ENCODE data around the gene MOB3A.
"Not testable (repeated sequence)": the region's sequence is repeated elsewhere in the genome, so short reads cannot be mapped to it uniquely, and the experiment has no call there.

MOB3A gene

DNA sequence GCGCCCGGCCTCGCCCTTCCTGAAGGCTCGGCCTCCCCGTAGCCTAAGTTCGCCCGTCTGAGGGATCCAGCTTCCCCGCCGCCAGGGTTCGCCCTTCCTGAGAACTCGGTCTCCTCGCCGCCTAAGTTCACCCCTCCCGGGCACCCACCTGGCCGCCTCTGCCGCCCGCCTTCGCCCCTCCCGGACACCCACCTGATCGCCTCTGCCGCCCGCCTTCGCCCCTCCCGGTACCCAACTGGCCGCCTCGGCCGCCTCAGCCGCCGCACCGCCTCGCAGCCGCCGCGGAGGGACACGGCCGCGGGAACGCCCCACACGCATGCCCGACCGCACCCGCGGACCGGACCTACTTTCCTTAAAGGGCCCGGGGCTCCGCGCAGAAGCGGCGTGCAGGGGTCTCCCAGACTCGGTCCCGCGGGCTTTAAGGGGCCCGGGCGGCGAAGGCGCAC is at the start of gene MOB3A:
MOB3A (minus strand) TSS at position 293 of the 446 bp plus-strand sequence. CDS start 17,766 bp downstream, outside the sequence.
- DNase-seq: peak; percentile 88

DNA sequence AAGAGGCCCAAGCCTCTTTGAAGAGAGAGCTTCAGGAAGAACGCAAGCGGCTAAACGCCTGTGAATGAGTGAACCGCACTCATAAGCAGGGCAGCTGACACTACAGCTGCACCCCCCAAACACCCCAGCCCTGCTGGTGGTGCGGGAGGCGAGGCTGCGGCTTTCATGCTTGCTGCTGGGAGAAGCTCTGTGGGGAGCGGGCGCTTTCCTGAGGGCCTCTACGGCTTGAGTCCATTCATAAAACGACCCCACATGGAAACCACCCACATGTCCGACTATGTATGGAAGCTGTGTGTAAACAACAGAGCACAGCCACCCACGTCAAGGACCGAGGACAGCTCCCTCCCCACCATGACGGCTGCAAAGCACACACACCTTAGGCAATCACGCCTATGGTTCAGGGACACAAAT is 49.7 kb upstream of the MOB3A start:
- no peak for DNase-seq

DNA sequence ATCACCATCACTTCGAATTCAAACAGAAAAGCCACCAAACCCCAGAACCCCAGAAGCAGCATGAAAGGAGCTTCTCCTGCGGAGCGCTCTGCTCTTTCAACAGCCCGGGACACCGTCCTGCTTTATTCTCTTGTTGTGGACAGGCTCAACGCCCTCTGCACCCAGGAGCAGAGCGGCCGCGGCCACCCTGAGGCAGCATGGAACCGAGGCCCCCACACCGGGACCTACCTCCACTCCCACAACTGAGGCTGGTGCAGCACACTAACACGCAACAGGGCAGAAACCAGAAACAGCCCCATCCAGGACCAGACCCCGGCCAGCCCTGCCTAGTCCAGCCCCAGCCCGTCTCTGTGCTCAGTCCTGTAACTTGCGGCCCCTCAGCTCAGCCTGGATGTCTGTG is 48.1 kb upstream of the MOB3A start:
- DNase-seq: no peak

DNA sequence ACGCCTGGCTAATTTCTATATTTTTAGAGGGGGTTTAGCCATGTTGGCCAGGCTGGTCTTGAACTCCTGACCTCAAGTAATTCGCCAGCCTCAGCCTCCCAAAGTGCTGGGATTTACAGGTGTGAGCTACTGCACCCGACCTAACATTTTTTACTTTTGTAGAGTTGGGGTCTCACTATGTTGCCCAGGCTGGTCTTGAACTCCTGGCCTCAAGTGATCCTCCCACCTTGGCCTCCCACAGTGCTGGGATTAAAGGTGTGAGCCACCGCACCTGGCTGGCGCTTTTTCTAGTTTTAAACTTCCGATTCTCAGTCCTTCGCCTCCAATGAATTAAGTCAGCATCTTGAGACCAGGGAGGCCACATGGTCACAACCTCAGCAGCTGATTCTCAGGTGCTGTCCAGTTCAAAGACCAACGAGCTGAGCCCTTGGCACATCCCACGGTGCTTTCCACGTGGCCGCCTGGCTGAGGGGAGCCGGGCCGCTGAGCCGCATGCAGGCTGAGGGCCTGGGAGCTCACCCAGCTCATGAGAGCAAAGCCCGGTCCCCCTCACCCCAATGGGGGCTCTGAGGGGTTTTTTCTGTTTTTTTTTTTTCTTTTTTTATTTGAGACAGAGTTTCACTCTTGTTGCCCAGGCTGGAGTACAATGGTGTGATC is 46.2 kb upstream of the MOB3A start:
- no peak for DNase-seq

DNA sequence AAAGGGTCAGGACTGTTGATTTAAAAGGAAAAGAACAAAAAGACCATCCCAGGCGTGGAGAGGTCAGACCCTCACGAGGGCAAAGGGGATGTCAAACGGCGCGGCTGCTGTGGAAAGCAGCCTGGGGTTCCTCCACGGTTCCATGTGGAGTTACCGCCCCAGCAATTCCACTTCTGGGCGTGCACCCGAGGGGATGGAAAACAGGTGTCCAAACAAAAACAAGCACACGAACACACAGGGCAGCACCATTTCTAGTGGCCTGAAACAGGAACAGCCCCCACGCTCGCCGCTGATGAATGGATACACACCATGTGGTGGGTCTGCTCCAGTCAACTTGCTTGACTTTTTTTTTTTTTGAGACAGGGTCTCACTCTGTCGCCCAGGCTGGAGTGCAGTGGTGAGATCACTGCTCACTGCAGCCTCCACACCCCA is 44.0 kb upstream of the MOB3A start:
- DNase-seq: no peak

DNA sequence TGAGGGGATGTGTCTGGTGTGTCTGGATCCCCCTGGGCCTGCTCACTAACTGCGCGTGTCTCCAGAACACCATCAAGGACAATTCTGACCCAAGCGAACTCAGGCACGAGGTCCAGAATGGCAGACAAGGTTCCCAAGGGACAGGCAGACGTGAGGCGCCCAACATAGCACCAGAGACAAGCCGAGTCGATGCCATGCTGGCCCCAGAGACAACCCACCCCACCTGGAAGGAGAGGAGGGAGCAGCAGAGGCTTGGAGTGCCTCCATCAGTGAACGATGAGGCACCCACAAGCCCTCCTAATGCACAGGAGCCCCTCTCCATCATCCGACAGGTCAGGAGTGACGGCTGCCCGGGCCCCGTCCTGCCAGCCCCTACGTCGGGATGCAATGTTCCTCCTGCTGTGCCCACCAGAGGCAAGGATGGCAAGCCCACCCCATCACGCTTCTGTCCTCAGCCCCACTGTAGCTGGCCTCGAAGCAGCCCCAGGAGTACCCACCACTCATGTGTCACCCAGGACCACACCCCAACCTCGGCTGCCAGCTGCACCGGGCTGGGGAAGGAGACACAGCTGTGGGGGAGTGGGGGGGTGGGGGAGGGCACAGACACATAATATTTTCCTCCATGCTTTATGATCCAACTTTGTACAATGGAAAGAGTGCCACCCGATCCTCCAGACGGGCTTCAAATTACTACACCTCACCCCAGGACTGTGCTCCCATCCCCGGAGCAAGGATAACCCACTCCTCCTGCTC is 43.4 kb upstream of the MOB3A start:
- DNase-seq: no peak

DNA sequence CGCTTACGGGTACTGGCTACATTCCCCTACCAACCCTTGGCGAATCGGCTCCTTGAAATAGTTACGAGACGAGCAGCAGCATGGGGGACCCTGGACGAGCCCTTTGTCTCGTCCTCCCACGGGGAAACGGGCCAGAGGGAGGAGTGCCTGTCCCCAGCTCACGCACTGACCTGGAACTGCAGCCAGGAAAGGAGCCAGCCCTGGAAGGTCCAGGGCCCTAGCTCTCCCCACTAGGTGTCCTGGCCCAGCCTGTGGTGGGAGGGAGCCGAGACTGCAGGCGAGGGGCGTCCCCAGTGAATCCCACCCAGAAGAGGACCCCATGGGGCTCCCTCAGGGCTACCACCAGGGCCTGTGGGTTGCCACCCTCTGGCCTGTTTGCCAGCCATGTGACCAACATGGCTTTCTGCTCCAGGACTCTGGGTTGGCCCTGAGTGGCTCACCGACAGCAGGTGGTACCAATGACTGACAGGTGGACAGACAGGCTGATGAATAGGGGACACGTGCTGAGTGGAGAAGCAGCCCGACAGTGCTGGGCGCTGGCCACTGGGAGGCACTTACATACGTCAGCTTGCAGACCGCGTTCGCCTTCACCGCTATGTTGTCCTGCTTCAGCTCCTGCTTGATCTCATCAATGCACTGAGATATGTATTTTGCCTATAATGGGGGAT is 42.1 kb upstream of the MOB3A start:
- no peak for DNase-seq

DNA sequence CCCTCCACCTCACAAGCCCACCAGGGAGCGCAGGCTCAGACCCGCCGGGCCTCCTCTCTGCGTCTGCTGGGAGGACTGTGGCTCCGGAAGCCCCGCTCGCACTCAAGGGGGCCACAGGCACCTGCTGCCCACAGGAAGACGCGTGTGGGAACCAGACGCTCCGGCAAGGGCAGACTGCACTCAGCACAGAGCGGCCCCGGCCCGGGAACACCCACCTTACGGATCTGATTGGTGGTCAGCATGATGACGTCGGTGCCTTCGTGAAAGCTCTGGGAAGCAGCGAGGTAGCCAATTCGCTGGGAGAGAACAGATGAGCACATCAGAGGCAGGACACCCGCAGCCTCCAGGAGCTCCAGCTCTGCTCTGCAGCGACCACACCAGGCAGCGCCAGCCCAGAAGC is 40.7 kb upstream of the MOB3A start:
- no peak for DNase-seq

DNA sequence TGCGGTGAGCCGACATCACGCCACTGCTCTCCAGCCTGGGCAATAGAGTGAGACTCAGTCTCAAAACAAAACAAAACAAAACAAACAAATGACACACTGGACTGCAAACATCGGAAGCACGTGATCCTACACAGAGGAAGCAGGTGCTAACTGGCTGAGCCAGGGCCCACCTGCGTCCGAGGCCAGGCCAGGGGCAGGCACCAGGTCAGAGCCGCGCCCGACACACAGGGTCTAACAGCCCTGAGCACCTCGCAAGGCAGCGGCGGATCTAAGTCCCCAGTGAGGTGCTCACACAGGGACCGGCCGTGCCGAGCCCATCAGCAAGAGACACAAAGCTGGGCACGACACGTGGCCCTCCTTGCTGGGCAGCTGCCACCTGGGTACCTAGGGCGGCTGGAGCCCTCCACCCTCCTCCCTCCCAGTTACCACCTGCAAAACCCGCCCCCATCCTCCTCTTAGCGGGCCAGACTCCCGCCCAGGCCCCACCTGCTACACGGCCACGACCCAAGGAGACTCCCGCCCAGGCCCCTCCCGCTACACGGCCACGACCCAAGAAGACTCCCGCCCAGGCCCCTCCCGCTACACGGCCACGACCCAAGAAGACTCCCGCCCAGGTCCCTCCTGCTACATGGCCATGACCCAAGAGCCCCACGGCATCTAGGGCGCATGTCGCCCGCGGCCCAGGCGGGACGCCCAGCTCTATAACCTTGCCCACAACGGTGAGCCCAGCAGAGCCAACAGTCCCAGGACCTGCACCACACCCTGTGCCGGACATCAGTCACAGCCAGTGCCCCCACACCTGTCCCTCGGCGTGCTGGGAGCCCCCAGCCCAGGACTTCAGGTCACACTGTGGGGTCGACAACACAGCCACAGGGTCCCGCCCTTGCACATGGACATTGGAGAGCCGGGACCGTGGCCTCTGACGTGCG is 39.6 kb upstream of the MOB3A start:
- no peak for DNase-seq

DNA sequence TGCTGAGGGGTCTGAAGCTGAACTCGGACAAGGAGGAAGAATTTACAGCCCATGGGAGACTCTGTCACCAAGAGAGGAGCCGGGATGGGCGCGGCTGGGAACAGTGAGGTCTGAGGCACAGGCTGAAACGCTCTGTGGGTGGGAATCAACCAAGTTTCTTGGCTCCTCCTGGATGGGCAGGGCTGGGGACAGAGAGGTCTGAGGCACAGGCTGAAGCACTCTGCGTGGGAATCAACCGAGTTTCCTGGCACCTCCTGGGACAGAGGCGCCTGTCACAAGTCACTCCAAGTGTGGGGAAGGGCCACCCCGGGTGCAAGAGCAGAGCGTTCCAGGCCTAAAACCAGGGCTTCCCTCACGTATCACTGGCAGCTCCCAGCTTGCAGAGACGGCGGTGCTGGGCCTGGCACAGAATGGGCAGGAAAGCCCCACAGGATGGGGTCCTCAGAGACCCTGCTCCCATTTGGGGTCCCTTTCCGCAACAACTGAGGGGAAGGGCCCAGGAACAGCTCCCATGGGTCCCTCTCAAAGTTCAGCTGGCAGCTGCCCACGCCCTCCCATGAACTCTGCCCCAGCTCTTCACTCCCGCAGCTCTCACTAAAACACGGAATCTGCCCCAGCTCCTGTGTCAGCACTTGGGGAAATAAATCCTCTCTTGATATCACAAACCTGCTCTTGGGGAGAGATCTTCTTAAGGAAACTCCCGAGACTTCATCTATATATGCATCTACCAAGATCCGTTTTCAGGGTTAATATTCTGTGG is 36.8 kb upstream of the MOB3A start:
- DNase-seq: no peak

DNA sequence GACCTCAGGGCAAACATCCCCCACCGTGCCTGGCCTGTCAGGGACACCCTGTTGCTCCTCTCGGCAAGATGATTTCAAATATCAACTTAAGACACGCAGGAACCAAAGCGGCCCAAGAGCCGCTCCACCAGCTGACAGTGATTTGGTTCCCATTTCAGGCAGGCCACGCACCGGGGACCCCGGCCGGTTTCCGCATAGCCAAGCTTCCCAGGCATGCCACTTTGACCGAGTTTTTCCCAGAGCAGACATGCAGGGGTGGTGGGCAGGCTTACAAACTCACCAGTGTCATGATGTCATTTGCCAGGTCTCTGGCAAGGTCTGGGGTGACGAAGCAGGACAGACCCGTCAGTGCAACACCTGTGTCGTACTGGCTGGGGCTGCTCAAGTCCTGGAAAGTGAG is 36.1 kb upstream of the MOB3A start:
- no peak for DNase-seq

DNA sequence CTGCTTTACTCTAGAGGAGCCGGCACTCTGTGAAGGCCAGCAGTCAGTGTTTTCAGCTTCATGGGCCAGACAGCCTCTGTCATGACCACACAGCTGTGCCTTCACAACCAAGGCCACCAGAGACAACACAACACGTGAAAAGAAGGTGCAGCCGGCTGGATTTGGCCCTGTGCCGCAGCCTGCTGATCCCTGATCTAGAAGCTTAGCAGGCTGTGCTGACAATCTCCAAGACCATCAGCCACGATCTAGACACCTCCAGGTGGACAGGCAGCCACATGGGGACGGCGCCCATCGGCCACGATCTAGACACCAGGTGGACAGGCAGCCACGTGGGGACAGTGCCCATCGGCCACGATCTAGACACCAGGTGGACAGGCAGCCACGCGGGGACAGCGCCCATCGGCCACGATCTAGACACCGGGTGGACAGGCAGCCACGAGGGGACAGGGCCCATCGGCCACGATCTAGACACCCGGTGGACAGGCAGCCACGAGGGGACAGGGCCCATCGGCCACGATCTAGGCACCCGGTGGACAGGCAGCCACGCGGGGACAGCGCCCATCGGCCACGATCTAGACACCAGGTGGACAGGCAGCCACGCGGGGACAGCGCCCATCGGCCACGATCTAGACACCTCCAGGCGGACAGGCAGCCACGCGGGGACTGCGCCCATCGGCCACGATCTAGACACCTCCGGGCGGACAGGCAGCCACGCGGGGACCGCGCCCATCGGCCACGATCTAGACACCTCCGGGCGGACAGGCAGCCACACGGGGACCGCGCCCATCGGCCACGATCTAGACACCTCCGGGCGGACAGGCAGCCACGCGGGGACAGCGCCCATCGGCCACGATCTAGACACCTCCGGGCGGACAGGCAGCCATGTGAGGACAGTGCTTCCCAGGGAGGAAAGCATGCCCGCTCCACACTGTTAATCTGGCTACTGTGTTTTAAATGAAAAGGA is 35.2 kb upstream of the MOB3A start:
- DNase-seq: not testable (repeated sequence)

DNA sequence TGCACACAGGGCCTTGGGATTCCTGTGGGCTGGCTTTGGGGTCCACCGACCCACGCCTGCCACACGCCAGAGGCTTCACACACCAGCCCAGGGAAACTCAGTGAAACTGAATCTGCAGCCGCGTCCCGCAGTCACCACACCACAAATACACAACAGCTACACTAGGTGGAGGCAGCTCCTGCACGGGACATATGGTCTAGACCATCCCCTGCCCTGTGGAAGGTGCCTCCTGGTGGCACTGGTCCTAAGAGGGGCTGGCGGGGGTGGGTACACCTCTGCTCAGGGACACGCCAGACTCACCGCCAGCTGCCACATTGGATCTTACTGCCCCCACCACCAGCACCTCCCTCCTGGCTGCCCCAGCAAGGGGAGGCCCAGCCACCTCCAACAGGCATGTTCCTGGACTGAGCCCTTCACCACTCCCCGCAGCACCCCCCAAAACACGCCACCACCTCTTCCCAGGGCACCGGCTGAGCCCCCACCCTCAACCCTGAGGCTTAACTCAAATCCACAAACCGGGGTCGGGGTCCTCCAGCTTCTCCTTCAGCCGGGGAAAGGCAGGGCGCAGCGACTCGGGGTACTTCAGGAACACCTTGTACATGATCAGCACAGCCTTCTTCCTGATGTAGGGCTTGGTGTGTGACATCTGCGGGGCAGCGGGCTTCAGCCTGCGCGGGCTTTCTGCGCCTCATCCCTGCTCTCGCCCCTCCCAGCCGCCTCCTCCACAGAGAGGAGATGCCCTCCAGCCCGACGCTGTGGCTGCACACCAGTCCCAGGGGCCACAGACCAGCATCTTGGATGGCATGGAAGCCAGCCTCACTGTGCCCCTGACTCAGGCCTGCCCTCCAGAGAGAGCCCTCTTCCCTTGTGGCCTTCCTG is 34.0 kb upstream of the MOB3A start:
- DNase-seq: no peak

DNA sequence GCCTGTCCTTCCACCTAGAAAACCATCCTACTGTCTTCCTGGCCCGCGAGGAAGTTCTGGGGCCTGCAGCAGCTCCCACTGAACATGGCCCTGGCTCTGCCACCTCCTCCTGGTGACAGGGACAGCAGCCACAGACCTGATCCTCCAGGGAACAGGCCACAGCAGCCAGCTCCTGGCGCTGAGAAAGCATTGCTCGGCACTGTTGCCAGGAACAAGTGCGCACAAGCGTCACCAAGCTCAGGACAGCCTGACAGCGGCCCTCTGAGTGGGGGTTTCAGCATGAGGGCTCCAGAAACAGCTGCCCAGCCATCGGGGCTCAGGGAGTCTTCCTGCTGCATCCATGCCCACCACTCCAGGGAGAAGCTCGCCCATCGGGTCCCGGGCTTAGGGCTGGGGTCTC is 33.4 kb upstream of the MOB3A start:
- no peak for DNase-seq

DNA sequence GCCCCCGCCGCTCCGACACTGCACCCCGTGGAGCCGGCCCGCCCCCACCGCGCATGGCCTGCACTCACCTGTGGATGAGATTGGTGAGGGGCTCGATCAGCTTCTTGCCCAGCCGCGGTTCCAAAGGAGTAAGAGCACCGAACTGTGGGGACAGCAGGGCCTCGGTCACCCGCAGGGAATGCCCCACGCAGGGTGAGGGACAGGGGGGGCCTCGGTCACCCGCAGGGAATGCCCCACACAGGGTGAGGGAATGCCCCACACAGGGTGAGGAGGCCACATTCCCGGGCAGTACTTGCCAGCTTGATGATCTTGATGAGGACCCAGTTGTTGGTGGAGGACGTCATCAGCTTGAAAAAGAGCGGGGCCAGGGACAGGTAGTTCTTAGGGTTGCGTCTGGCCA is 32.9 kb upstream of the MOB3A start:
- no peak for DNase-seq

DNA sequence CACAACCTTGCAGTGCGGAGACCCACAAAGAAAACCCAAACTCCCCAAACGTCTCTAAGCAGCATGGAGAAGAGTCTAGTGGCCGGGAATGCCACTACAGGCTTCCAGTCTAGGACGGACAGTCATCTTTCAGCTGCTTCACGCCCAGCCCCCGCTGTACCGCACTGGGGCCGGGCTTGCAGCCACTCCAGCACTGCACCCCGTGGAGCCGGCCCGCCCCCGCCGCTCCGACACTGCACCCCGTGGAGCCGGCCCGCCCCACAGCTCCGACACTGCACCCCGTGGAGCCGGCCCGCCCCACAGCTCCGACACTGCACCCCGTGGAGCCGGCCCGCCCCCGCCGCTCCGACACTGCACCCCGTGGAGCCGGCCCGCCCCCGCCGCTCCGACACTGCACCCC is 32.1 kb upstream of the MOB3A start:
- not testable (repeated sequence) for DNase-seq

DNA sequence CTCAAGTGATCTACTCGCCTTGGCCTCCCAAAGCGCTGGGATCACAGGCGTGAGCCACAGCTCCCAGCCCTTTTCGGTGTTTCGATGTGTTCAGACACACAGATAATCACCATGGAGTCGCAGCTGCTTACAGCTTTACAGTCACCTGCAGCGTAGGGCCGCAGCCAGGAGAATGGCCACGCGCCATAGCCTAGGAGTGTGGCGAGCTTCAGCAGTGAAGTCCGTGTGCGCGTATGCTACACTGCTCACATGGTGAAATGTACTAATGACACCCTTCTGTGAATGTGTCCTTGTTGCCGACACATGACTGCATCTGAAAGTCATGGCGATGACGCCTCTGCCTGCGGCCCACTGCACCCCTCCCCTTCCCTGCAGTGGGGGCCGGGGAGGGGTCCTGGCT is 31.6 kb upstream of the MOB3A start:
- no peak for DNase-seq

DNA sequence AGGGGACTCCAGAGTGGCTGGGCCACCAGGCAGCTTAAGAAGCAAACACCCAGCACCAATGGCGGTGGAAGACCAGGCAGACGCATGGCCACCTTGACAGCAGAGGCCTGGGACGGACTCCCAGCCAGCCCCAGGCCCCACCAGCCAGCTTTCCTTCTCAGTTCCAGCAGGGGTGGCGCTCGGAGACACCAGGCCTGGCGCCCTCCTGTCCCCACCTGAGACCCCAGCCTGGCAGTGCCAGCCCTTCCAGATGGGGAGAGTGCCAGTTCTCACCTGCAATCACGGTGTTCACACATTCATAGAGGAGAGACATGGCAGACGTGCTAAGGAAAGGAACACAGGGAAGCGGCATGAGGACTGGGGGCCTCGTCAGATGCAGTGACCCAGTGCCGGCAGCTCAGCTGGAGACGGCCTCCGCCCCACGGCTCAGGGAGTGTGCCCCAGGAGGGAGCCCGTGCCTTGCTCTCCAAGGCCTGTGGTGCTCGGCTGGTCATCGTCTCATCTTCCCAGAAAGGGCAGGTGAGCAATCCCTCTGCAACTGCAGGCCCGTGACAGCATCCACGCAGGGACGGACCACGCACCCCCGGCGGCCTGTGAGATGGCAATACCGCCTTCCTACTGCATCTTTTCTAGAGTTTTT is 30.9 kb upstream of the MOB3A start:
- DNase-seq: no peak

DNA sequence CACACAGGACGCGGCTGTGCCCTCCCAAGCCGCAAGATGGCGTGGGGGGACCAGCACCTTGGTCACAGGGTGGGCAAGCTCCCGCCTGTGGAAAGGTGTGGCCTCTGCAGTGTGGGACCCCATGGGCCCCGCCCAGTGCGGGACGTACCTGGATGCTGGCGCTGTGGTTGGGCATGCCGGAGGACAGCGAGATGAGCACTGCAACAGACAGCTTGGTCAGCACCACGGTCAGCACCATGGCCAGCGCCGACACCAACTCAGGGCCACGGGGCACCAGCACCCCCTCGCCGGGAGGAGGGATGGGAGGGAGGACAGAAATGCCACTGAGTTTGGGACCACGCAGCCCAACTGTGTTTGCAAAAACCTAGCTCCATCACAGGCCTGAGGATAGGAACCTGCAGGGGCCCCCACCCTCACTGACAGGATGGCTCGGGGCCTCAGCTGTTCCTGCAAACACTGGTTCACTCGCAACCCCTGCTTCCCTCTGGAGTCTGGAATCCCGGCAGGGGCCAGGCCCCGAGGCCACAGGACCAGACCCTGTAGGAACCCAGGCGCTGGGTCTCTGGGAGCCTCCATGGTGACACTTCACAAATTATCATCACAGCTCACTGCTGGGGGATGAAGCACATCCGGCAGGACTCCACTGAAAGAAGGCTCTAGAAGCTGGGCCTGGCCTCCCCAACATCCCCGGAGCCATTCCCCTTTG is 27.7 kb upstream of the MOB3A start:
- DNase-seq: no peak
